Measurements from ENCODE around the gene MRPS18A. TPM values are rescaled to one million over a fixed set of nuclear protein-coding genes. Genes with fewer than 3 reads are reported as not detected.

MRPS18A gene
- total and polyA plus RNA-seq, 2 donors (not counting 3 experiments of a cell fraction or from before 2014, with no cell fraction given) = 39.8 to 83.8 TPM

DNA sequence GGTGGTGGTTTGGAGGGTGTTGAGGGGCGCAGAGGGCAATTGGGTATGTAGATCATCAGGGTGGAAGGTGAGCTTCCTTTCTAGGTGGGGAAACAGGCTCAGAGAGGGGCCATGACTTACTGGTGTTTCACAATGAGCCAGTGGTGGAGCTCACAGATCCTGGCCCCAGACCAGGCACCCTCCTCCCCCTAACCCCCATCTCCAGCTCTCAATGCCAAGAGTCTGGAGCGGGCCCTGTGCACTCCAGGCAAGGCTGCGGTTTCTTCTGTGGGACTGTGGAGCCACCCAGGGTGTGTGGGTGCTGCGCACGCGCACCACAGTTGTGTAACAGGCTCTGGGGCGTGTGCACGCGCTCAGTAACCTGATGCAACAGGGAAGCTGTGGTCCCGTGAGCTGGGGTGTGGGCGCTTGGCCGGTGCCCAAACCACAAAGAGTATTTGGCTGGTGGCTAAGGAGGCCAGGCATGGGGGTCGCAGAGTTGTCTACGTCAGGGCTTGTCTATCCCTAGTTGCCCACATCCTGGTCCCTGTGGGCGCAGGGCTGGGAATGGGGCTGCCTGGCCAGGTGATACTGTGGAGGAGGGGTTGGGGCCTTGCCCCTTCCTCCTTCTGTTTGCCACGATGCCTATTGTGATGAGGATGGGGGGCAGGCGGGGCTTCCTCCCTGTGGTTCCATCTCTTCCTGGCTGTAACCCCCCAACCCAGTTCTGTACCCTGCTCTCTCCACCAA, 37.5 kb upstream of the MRPS18A start:
- intact Hi-C loops (cut with micrococcal nuclease) (loop anchor here (1.0 to 2.0 kb wide), 2 partner anchors 34 to 349 kb away; no protein-coding TSS in a partner anchor), dilution Hi-C loops (cut with MboI; ENCODE audit: extremely low pct_ligation_motif_present, low sequenced_read_pairs) (no loop called here)
- CTCF ChIA-PET = interaction anchor here (0.8 to 4.9 kb wide), 11 partner anchors 9 to 354 kb away, joined by 3 to 48 read pairs (median 5); partner anchors contain the start of gene VEGFA
- no peak overlapping the region for H3K27ac ChIP-seq (ENCODE audit: insufficient read depth, low read depth, low read length)
- no peaks in the 10 kb centered on the region for H3K9me1 ChIP-seq (replicated peaks; ENCODE audit: control insufficient read depth, extremely low read depth, insufficient read depth, low read length)
- H3K9ac ChIP-seq (replicated peaks; ENCODE audit: extremely low read depth, insufficient read depth, low read length) = no peak overlapping the region
- no peak overlapping the region for H3K4me2 ChIP-seq (ENCODE audit: insufficient read depth, low read length)
- H3K4me1 ChIP-seq (ENCODE audit: control insufficient read depth, extremely low read depth, insufficient read depth, low read length) = no peaks in the 10 kb centered on the region
- no TSS peak for BruUV-seq (replicated peaks)
- H2AFZ ChIP-seq (ENCODE audit: low read depth, low read length) = no peak overlapping the region
- no peaks in the 10 kb centered on the region for H4K20me1 ChIP-seq (replicated peaks; ENCODE audit: control insufficient read depth, extremely low read depth, insufficient read depth, low read length)
- no peaks in the 10 kb centered on the region for H3K36me3 ChIP-seq (ENCODE audit: control insufficient read depth in 2 of 2, extremely low read depth in 1 of 2, insufficient read depth in 2 of 2, low read length in 2 of 2)
- TF ChIP-seq CTCF (IDR thresholded peaks at IDR 0.05; ENCODE audit: extremely low read depth in 1 of 2, insufficient read depth in 1 of 2, low read depth in 1 of 2, low read length in 2 of 2) (no peak), FOS (IDR thresholded peaks at IDR 0.05; ENCODE audit: borderline replicate concordance, insufficient read depth, low read length) (no peak), MYC (IDR thresholded peaks at IDR 0.05; ENCODE audit: low read depth, low read length) (no peak), GATA2 (IDR thresholded peaks at IDR 0.05; ENCODE audit: insufficient read depth, insufficient read length, low read depth, low read length) (no peak), JUN (IDR thresholded peaks at IDR 0.05; ENCODE audit: borderline replicate concordance, insufficient read depth, insufficient read length, low read depth) (no peak), POLR2AphosphoS5 (IDR thresholded peaks at IDR 0.05; ENCODE audit: insufficient read depth, low read depth, low read length) (no peak), POLR2A (IDR thresholded peaks at IDR 0.05; ENCODE audit: low read depth, low read length) (no peak), EZH2 (IDR thresholded peaks at IDR 0.05; ENCODE audit: borderline replicate concordance, low read depth, low read length, severe bottlenecking) (no peak)
- TF ChIP-seq, protein P1, sequence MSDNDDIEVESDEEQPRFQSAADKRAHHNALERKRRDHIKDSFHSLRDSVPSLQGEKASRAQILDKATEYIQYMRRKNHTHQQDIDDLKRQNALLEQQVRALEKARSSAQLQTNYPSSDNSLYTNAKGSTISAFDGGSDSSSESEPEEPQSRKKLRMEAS (IDR thresholded peaks at IDR 0.05; ENCODE audit: insufficient read depth, insufficient read length) = no peak
- FAIRE-seq (no peak), DNase-seq (ENCODE audit: low read depth, low spot score) (no peak)
- no peaks in the 10 kb centered on the region for H3K27me3 ChIP-seq (ENCODE audit: control insufficient read depth in 2 of 2, insufficient read depth in 2 of 2, low read length in 2 of 2)
- H3K9me3 ChIP-seq (replicated peaks; ENCODE audit: control insufficient read depth, insufficient read depth, low read length) = no peaks in the 10 kb centered on the region
- POLR2A ChIA-PET = interaction anchor here (0.6 kb wide), 1 partner anchor 31 kb away, joined by 5 read pairs; no protein-coding TSS in a partner anchor
- no peaks in the 10 kb centered on the region for H3K79me2 ChIP-seq (ENCODE audit: control insufficient read depth, insufficient read depth, low read length)
- H3K4me3 ChIP-seq (replicated peaks in 1 of 3; ENCODE audit: insufficient read depth in 1 of 3, low read depth in 1 of 3, low read length in 3 of 3) = no peak overlapping the region
